Measurements from ENCODE around the gene PNLIPRP3. TPM values are rescaled to one million over a fixed set of nuclear protein-coding genes. Genes with fewer than 3 reads are reported as not detected.

PNLIPRP3 gene
- total RNA-seq, 1 donor from 2014 or later = not detected

GRCh38 chr10:116430288-116430687, 2.6 kb downstream of the PNLIPRP3 start:
- Mint-ChIP-seq H3K36me3 (ENCODE audit: low read depth) (no peaks in the 10 kb centered on the region), H3K27me3 (no peaks in the 10 kb centered on the region), H3K27ac (no peak overlapping the region), H3K4me3 (no peak overlapping the region), H3K4me1 (no peaks in the 10 kb centered on the region), H3K9me3 (no peaks in the 10 kb centered on the region)
- TF ChIP-seq CTCF (IDR thresholded peaks at IDR 0.05) = no peak
- ChIA-PET CTCF (no interaction called here), POLR2A (no interaction called here)
- intact Hi-C loops (cut with micrococcal nuclease) = no loop called here
- DNase-seq (no peak), ATAC-seq (ENCODE audit: low read depth) (no peak)

GRCh38 chr10:116431598-116431997, 4.0 kb downstream of the PNLIPRP3 start:
- no peaks in the 10 kb centered on the region for H3K4me1 Mint-ChIP-seq
- ChIA-PET CTCF (no interaction called here), POLR2A (no interaction called here)
- no peak overlapping the region for H3K4me3 Mint-ChIP-seq
- H3K9me3 Mint-ChIP-seq = no peaks in the 10 kb centered on the region
- no peaks in the 10 kb centered on the region for H3K27me3 Mint-ChIP-seq
- no peak for TF ChIP-seq CTCF (IDR thresholded peaks at IDR 0.05)
- H3K27ac Mint-ChIP-seq = no peak overlapping the region
- no peaks in the 10 kb centered on the region for H3K36me3 Mint-ChIP-seq (ENCODE audit: low read depth)
- no peak for DNase-seq
- intact Hi-C loops (cut with micrococcal nuclease) = no loop called here
- no peak for ATAC-seq (ENCODE audit: low read depth)

- Mint-ChIP-seq H3K36me3 (ENCODE audit: low read depth) (no peaks in the 10 kb centered on the region), H3K9me3 (no peaks in the 10 kb centered on the region), H3K4me1 (no peaks in the 10 kb centered on the region), H3K27me3 (no peaks in the 10 kb centered on the region), H3K4me3 (no peak overlapping the region), H3K27ac (no peak overlapping the region)
- no peak for ATAC-seq (ENCODE audit: low read depth)
- ChIA-PET CTCF (no interaction called here), POLR2A (no interaction called here)
- intact Hi-C loops (cut with micrococcal nuclease) = no loop called here
- no peak for DNase-seq
- TF ChIP-seq CTCF (IDR thresholded peaks at IDR 0.05) = no peak
Measured at GRCh38 chr10:116437076-116437692, 9.5 kb downstream of the PNLIPRP3 start.

GRCh38 chr10:116440330-116441030, 12.8 kb downstream of the PNLIPRP3 start:
- Mint-ChIP-seq H3K27me3 (no peaks in the 10 kb centered on the region), H3K4me3 (no peak overlapping the region), H3K36me3 (ENCODE audit: low read depth) (no peaks in the 10 kb centered on the region), H3K9me3 (no peaks in the 10 kb centered on the region), H3K4me1 (no peaks in the 10 kb centered on the region), H3K27ac (no peak overlapping the region)
- TF ChIP-seq CTCF (IDR thresholded peaks at IDR 0.05) = no peak
- POLR2A ChIA-PET = no interaction called here
- CTCF ChIA-PET = no interaction called here
- intact Hi-C loops (cut with micrococcal nuclease) = loop anchor here (5.0 kb wide), 1 partner anchor 737 kb away; no protein-coding TSS in a partner anchor
- ATAC-seq (ENCODE audit: low read depth) (no peak), DNase-seq (no peak)

- no peaks in the 10 kb centered on the region for H3K4me1 Mint-ChIP-seq
- H3K9me3 Mint-ChIP-seq = no peaks in the 10 kb centered on the region
- H3K36me3 Mint-ChIP-seq (ENCODE audit: low read depth) = no peaks in the 10 kb centered on the region
- no peak overlapping the region for H3K4me3 Mint-ChIP-seq
- POLR2A ChIA-PET = no interaction called here
- DNase-seq (no peak), ATAC-seq (ENCODE audit: low read depth) (no peak)
- peak; percentile 42 for TF ChIP-seq CTCF (IDR thresholded peaks at IDR 0.05)
- H3K27me3 Mint-ChIP-seq = no peaks in the 10 kb centered on the region
- H3K27ac Mint-ChIP-seq = no peak overlapping the region
- CTCF ChIA-PET = no interaction called here
- intact Hi-C loops (cut with micrococcal nuclease) = loop anchor here (5.0 kb wide), 1 partner anchor 733 kb away; no protein-coding TSS in a partner anchor
Measured at GRCh38 chr10:116444527-116445142, 17.0 kb downstream of the PNLIPRP3 start.

All from activated B cell treated with CpG ODN at 0.5 μM for 24 hours (primary cell).